WERI-Rb-1 (cell line): ENCODE results near the gene BMP6.
"Not testable (repeated sequence)": the region's sequence is repeated elsewhere in the genome, so short reads cannot be mapped to it uniquely, and the experiment has no call there.

Experiments used
- DNase-seq: peaks from one replicate; pipeline ENCODE4 v3.0.0-alpha.2; 2020
- H3K27ac ChIP-seq: fragments of 250-450 bp; sonication (Bioruptor Pico); 2 replicates; pipeline ENCODE4 v1.5.1; 2020; ENCODE audit warnings: mild to moderate bottlenecking, moderate library complexity
- H3K27me3 ChIP-seq: fragments of 250-450 bp; sonication (Bioruptor Pico); 2 replicates; pipeline ENCODE4 v1.5.1; 2021; ENCODE audit warnings: mild to moderate bottlenecking, low read depth, moderate library complexity; ENCODE audit not compliant: insufficient read depth, severe bottlenecking
- H3K36me3 ChIP-seq: fragments of 250-450 bp; sonication (Bioruptor Pico); 2 replicates; pipeline ENCODE4 v1.5.1; 2020; ENCODE audit warnings: mild to moderate bottlenecking, moderate library complexity
- H3K4me3 ChIP-seq: 2 replicates; pipeline ENCODE4 v1.5.1; 2011; ENCODE audit warnings: low read depth, mild to moderate bottlenecking, control low read depth, low read length
- H3K9me3 ChIP-seq: fragments of 250-450 bp; sonication (Bioruptor Pico); 2 replicates; pipeline ENCODE4 v1.5.1; 2021; ENCODE audit warnings: mild to moderate bottlenecking, moderate library complexity; ENCODE audit not compliant: severe bottlenecking
- CTCF ChIP-seq: IDR thresholded peaks from 2 replicates; pipeline ENCODE4 v1.5.1; 2011; ENCODE audit warnings: low read depth, mild to moderate bottlenecking, control low read depth, inconsistent platforms, low read length

The BMP6 gene

GRCh38 chr6:7893342-7893741, 167.4 kb downstream of the BMP6 start:
- DNase-seq = no peak

GRCh38 chr6:7894262-7895124, 168.6 kb downstream of the BMP6 start:
- no peak for TF ChIP-seq CTCF
- H3K9me3 ChIP-seq = no peaks in the 10 kb centered on the region
- DNase-seq = no peak
- H3K27ac ChIP-seq = no peak overlapping the region
- peaks cover 100% of the 10 kb centered on the region for H3K36me3 ChIP-seq
- no peak overlapping the region for H3K4me3 ChIP-seq
- no peaks in the 10 kb centered on the region for H3K27me3 ChIP-seq

More at GRCh38 chr6:7893342-7893741, 167.4 kb downstream of the BMP6 start:
- Histone ChIP-seq H3K9me3 (no peaks in the 10 kb centered on the region), H3K36me3 (peaks cover 100% of the 10 kb centered on the region), H3K27ac (no peak overlapping the region), H3K27me3 (no peaks in the 10 kb centered on the region), H3K4me3 (no peak overlapping the region)
- no peak for TF ChIP-seq CTCF

- Histone ChIP-seq H3K27ac (no peak overlapping the region), H3K36me3 (peaks cover 100% of the 10 kb centered on the region), H3K27me3 (no peaks in the 10 kb centered on the region), H3K9me3 (no peaks in the 10 kb centered on the region), H3K4me3 (no peak overlapping the region)
- no peak for DNase-seq
- no peak for TF ChIP-seq CTCF
Observed at GRCh38 chr6:7895125-7895423, 169.2 kb downstream of the BMP6 start.

- no peak for DNase-seq
- H3K4me3 ChIP-seq = no peak overlapping the region
- H3K36me3 ChIP-seq = peaks cover 100% of the 10 kb centered on the region
- no peak overlapping the region for H3K27ac ChIP-seq
- no peaks in the 10 kb centered on the region for H3K27me3 ChIP-seq
- no peak for TF ChIP-seq CTCF
- H3K9me3 ChIP-seq = no peaks in the 10 kb centered on the region
Observed at GRCh38 chr6:7896465-7896987, 170.6 kb downstream of the BMP6 start.

- Histone ChIP-seq H3K4me3 (no peak overlapping the region), H3K36me3 (peaks cover 100% of the 10 kb centered on the region), H3K27me3 (no peaks in the 10 kb centered on the region), H3K27ac (no peak overlapping the region), H3K9me3 (no peaks in the 10 kb centered on the region)
- no peak for DNase-seq
- no peak for TF ChIP-seq CTCF
Observed at GRCh38 chr6:7897461-7898192, 171.7 kb downstream of the BMP6 start.

GRCh38 chr6:7898193-7898586, 172.3 kb downstream of the BMP6 start:
- H3K36me3 ChIP-seq = peaks cover 100% of the 10 kb centered on the region
- not testable (repeated sequence) for H3K27ac ChIP-seq, DNase-seq, H3K4me3 ChIP-seq, H3K9me3 ChIP-seq, H3K27me3 ChIP-seq
